ENCODE measurements around the gene ACTL9.
"Not testable (repeated sequence)": the region's sequence is repeated elsewhere in the genome, so short reads cannot be mapped to it uniquely, and the experiment has no call there.

Gene ACTL9

DNA sequence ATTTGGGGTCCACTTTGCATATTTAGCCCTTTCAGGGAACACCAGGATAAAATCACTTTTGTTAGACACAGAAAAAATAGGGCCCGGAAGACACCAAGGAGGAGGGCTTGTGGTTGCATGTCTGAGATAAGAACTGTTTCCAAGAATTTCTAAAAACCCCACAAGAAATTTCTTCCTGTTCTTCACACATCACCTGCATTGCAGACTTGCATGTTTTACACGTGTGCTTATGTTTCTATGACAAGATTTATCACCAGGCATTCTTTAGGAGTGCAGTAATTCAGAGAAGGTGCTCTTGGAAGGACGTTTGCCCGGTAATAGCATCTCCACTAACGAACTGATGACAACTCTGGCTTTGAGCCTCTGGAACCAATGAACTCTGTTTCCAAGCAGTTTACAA is 7.1 kb upstream of the ACTL9 start:
- H3K4me3 ChIP-seq (replicated peaks; ENCODE audit: low read depth, low read length) = no peak overlapping the region
- DNase-seq (ENCODE audit: extremely low read depth, low read depth) = no peak
- TF ChIP-seq, protein P1, sequence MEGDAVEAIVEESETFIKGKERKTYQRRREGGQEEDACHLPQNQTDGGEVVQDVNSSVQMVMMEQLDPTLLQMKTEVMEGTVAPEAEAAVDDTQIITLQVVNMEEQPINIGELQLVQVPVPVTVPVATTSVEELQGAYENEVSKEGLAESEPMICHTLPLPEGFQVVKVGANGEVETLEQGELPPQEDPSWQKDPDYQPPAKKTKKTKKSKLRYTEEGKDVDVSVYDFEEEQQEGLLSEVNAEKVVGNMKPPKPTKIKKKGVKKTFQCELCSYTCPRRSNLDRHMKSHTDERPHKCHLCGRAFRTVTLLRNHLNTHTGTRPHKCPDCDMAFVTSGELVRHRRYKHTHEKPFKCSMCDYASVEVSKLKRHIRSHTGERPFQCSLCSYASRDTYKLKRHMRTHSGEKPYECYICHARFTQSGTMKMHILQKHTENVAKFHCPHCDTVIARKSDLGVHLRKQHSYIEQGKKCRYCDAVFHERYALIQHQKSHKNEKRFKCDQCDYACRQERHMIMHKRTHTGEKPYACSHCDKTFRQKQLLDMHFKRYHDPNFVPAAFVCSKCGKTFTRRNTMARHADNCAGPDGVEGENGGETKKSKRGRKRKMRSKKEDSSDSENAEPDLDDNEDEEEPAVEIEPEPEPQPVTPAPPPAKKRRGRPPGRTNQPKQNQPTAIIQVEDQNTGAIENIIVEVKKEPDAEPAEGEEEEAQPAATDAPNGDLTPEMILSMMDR (IDR thresholded peaks at IDR 0.05; ENCODE audit: low read depth, low read length, missing control alignments) = no peak

DNA sequence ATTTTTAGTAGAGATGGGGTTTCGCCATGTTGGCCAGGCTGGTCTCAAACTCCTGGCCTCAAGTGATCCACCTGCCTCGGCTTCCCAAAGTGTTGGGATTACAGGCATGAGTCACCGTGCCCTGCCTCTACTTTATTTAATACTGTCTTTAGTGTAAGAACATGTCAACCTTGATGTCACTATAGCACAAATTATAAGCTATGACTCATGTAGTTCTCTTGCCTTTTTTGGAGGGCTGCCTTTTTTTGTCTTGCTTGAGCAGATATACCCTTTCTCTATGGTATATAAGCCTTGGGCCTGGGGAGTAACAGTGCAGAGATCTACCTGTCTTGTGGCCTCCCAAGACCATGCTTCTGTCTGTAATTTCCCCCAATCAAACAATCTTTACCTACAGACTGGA is 6.7 kb upstream of the ACTL9 start:
- not testable (repeated sequence) for DNase-seq (ENCODE audit: extremely low read depth, low read depth); H3K4me3 ChIP-seq (replicated peaks; ENCODE audit: low read depth, low read length)

DNA sequence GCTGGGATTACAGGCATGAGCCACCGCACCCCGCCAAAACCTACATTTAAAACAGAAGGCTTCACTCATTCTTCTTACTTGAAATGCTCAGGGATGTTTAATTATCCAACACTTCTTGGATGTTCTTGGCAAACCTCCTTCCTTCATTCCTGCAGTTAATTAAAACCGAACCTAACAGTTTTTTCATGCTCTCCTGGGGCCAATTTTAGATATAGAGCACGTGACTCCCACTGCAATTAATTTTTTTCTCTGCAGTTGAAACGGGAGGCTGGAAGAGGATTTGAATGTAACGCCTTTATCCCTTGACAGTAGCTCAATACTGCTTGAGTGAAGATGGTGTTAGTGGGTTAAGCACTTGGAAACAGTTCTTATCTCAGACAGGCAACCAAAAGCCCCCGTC is 4.6 kb upstream of the ACTL9 start:
- TF ChIP-seq, protein P1 (IDR thresholded peaks at IDR 0.05; ENCODE audit: low read depth, low read length, missing control alignments) = no peak
- no peak for DNase-seq (ENCODE audit: extremely low read depth, low read depth)
- no peak overlapping the region for H3K4me3 ChIP-seq (replicated peaks; ENCODE audit: low read depth, low read length)

DNA sequence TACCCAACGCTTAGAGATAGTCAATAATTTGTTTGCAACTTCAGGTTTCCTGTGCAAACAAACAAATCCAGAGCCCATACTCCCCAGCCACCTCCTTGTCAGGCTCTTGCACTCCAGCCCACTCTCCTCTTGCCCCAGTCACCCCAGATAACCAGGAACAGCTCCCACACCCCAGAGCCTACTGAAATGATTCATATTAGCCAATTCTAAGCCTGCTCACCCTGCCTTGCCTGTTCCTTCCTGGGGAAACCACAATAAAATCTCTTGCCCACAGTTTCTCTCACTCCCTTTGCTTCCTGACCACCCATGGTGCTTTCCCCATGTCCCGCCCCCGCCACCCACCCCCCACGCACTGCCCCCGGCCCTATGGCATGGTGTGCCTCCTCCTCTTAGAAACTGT is 3.8 kb upstream of the ACTL9 start:
- no peak for DNase-seq (ENCODE audit: extremely low read depth, low read depth)
- H3K4me3 ChIP-seq (replicated peaks; ENCODE audit: low read depth, low read length) = no peak overlapping the region
- TF ChIP-seq, protein P1 (IDR thresholded peaks at IDR 0.05; ENCODE audit: low read depth, low read length, missing control alignments) = no peak

DNA sequence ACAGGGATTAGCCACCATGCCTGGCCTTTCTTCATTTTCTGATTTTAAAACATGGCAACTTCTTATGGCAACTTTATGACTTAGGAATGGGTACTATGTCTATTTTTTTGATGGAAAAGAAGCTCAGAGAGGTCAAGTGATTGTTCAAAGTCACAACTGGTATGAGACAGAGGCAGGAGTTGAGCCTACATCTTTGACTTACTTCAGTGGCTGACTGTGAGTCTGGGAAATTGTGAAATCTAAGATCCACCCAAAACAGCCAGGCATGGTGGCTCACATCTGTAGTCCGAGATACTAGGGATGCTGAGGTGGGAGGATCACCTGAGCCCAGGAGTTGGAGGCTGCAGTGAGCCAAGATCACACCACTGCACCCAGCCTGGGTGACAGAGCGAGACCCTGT is 2.4 kb upstream of the ACTL9 start:
- no peak for DNase-seq (ENCODE audit: extremely low read depth, low read depth)
- TF ChIP-seq, protein P1 (IDR thresholded peaks at IDR 0.05; ENCODE audit: low read depth, low read length, missing control alignments) = no peak
- H3K4me3 ChIP-seq (replicated peaks; ENCODE audit: low read depth, low read length) = no peak overlapping the region

DNA sequence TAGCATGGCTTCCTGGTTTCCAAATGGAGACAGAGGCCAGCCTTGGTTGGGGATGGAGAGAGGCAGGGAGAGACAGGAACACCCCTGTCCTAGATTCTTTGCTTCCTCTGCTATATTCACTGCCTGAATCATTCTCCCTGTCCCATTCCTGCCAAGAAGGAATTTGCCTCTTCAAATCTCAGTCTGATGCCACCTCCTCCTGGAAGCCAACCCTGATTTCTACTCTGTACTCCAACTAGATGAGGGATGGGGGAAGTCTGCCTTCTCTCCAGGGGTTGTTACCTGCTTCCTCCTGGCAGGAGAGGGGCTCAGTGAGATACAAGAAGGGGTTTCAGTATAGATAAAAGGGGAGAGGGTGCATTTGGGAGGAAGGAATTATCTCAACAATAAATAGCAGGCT is 1.3 kb upstream of the ACTL9 start:
- no peak overlapping the region for H3K4me3 ChIP-seq (replicated peaks; ENCODE audit: low read depth, low read length)
- TF ChIP-seq, protein P1 (IDR thresholded peaks at IDR 0.05; ENCODE audit: low read depth, low read length, missing control alignments) = no peak
- no peak for DNase-seq (ENCODE audit: extremely low read depth, low read depth)

DNA sequence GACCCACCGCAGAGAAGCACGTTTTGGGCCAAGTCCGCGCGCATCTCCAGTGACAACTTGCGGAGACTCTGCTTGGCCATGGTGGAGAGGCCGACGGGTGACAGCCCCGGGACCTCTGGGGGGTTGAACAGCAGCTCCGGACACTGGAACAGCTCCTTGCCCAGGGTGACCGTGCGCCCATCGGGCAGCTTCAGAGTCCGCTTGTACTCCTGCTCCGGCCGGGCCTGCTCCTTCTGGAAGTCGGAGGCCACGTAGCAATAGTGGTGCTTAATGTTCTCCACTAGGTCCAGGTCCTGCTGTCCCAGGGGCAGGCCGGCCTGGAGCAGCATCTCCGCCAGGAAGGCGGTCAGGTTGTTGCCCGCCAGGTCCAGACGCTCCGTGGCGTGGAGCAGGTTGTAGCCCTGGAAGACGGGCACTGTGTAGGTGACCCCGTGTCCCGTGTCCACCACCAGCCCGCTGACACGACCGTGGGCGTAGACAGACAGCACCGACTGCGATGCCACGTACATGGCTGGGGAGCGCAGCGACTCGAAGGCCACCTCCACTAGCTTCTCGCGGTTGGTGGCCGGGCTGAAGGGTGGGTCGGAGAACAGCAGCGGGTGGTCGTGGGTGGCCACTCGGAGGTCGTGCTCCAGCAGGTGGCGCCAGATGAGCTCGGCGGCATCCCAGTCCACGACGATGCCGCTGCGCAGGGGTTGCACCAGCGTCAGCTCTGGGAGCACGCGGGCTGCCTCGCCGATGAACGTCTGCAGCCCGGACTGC is 743 bp downstream of the ACTL9 start:
- DNase-seq (ENCODE audit: extremely low read depth, low read depth) = no peak
- TF ChIP-seq, protein P1 (IDR thresholded peaks at IDR 0.05; ENCODE audit: low read depth, low read length, missing control alignments) = no peak
- no peak overlapping the region for H3K4me3 ChIP-seq (replicated peaks; ENCODE audit: low read depth, low read length)

Data from HFF-Myc (cell line).